ENCODE data around the gene AGRN.
"Not testable (repeated sequence)": the region's sequence is repeated elsewhere in the genome, so short reads cannot be mapped to it uniquely, and the experiment has no call there.

The AGRN gene

DNA sequence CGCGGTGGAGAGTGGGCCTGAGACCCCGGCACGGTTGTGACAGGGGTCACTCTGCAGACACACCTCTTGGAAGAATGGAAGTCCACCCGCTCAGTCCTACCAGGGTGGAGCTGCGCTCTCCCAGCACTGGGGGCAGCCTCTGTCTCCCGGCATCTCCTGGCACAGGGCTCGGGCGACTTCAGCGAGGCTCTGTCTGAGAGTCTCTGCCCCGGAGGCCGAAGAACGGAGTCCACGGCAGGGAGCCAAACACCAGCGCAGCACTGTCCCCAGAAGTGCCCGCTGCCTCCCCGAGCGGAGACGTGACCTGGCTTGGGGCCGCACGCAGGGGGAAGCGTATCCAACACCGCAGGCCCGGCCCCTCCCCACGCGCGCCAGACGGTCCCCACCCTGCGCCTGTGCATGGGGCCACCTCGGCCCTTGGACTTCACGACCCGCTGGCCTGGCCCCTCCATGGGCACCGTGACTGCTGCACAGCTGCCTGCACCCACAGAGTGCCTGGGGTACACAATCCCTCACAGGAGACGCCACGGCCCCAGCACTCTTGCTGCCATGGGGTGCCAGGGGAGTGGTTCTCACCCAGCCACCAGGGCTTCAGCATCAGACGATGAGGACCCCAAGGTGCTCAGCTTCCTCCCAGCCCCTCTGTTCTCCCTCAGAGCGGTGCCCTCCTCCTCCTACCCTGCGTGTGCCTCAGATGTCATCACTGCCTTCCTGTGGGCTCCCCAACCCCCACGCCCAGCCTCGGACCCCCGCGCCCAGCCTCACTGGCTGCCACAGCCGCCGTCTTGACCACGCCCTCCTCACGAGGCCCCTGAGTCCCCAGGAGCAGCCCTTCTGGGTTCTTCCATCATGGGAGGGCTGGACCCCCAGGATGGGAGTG is 69.1 kb downstream of the AGRN start:
- H3K36me3 ChIP-seq (ENCODE audit: insufficient read depth, low read length) = no peaks in the 10 kb centered on the region
- H3K9ac ChIP-seq (ENCODE audit: low read depth, low read length) = no peak overlapping the region

DNA sequence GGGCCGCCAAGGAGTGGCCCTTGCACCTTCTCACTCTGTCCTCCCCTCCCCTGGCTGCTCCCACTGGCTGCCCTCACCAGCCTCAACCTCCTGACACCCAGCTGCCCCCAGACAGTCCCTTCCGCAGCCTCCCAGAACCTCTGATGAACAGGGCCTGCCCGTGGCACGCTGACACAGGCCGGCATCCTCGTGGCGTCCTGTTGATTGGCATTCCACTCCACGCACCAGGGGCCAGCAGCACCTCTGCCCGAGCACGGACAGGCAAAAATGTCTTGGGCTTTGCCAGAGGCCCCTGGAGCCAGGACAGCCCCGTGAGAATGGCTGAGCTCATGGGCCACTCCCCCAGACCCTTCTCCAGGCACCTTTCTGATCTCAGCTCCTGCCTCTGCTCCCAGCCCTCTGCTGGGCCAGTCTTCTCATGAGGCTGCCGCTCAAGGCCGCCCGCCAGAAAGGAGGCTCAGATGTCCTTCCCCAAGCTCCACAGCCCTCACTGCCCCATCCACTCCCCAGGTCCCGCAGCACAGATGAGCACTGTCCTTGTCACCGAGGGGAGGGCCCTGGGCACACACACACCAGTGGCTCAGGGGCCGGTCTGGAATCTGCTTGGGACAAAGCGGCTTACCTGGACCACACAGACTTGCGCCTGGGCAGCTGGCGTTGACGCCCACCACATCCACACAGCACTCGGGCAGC is 70.0 kb downstream of the AGRN start:
- Histone ChIP-seq H3K4me1 (ENCODE audit: insufficient read depth, low read length) (no peaks in the 10 kb centered on the region), H3K9ac (ENCODE audit: low read depth, low read length) (no peak overlapping the region), H3K9me3 (ENCODE audit: control insufficient read depth, insufficient read depth, low read length) (no peaks in the 10 kb centered on the region; the same call in 1 of the 2 replicates), H3K36me3 (ENCODE audit: insufficient read depth, low read length) (no peaks in the 10 kb centered on the region)

More for the DNA sequence above, 69.1 kb downstream of the AGRN start:
- no peaks in the 10 kb centered on the region for H3K4me1 ChIP-seq (ENCODE audit: insufficient read depth, low read length)
- H3K9me3 ChIP-seq (ENCODE audit: control insufficient read depth, insufficient read depth, low read length) = no peaks in the 10 kb centered on the region

DNA sequence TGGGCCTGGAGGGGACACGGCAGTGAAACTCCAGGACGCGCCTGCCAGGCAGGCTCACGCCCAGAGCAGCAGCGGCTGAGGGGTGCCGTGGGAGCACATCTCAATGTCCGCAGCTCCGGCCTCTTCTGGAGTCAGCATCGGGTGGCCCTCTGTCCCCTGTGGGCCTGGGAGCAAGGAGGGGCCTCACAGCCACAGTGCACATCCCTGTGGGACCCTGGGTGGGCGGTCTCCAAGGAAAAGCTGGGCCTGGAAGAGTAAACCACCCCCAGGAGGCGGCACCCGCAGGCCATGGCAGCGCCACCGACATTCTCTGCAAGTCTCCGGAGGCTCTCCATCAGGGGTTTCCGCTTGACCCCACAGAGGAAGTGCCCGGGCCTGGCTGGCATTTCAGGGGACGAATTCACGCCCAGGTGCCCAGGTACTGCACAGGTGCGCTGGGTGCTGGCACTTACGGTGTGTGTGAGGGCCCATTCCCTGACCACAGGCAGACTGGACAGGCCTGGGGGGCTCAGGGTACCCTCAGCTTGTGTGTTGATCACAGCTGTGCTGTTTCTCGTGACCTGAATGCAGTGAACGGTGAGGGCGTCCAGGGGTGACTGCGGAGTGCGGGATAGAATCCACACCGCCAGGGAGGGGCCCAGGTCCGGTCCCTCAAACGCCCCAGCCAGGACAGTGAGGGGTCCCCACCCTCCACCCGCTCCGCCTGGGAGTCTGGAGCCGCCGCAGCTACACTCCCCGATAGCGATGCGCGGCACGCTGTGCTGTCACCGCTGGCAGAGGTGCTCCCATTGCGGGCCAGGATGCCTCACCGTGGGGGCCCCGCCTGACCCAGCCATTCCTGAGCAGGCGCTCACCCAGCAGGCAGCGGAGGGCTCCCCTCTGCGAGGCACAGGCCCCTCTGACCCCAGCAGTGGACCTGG is 70.8 kb downstream of the AGRN start:
- Histone ChIP-seq H3K36me3 (ENCODE audit: insufficient read depth, low read length) (no peaks in the 10 kb centered on the region), H3K9ac (ENCODE audit: low read depth, low read length) (no peak overlapping the region), H3K4me1 (ENCODE audit: insufficient read depth, low read length) (no peaks in the 10 kb centered on the region), H3K9me3 (ENCODE audit: control insufficient read depth, insufficient read depth, low read length) (no peaks in the 10 kb centered on the region; the same call in 1 of the 2 replicates)

DNA sequence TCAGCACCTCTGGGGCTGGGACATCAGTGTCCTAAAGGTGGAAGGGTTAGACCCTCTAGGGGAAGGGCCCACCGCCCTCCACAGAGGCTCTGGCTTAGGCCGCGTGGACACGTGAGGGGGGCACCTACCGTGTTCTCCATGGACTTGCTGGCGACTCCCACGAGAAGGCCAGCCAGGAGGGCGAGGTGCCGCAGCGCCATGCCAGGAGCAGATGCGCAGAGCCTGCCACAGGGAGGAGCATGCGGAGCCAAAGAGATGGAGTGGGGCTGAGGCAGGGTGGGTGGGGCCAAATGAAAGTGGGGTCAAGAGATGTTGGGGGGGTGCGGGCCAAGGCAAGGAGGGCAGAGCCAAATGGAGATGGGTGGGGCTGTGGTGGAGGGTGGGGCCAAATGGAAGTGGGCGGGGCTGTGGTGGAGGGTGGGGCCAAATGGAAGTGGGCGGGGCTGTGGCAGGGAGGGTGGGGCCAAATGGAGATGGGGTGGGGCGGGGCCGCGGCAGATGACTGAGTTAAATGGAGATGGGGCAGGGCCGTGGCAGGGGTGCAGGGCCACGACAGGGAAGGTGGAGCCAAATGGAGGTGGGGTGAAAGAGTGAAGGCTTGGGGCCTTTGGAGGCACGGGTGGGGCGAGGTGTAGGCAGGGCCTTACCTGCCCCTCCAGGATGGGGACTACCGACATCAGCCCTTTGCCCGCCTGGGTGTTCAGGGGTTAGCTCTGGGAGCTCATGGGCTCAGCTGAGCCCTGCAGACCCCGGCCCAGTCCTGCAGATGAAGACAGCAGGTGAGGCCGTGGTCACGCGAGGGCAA is 71.6 kb downstream of the AGRN start:
- Histone ChIP-seq H3K36me3 (ENCODE audit: insufficient read depth, low read length) (no peaks in the 10 kb centered on the region), H3K4me1 (ENCODE audit: insufficient read depth, low read length) (no peaks in the 10 kb centered on the region), H3K9me3 (ENCODE audit: control insufficient read depth, insufficient read depth, low read length) (no peaks in the 10 kb centered on the region; the same call in 1 of the 2 replicates), H3K9ac (ENCODE audit: low read depth, low read length) (no peak overlapping the region)

DNA sequence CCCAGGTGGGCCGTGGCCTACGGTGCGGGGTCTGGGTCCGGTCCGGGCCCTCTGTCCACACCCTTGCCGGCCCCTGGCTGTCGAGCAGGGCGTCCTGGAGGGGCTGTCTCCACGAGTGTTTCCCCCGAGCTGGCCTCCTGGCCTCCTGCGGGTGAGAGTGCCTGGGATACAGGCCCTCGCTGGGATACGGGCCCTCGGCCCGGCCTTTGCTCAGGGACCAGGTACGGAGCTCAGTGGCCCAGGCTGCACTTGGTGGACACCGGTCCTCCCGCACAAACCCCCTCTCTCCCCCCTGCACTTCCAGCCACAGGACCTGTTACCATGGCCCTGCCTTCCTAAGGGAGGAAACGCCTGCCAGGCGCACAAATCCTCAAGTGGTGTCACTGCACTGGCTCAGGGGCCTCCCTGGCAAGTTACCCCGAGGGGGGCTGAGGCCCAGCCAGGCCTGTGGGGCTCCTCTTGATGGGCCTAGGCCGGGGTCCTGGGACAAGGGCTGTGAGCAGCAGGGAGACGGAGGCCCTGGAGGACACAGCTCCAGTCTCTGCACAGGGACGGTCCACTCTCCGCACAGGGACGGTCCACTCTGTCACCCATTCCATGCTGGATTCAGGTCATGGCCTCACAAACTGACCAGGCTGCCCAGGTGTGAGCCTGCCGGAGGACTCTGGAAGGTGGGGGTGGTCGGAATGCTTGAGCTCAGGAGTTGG is 72.4 kb downstream of the AGRN start:
- H3K9ac ChIP-seq (ENCODE audit: low read depth, low read length) = no peak overlapping the region
- no peaks in the 10 kb centered on the region for H3K4me1 ChIP-seq (ENCODE audit: insufficient read depth, low read length)

DNA sequence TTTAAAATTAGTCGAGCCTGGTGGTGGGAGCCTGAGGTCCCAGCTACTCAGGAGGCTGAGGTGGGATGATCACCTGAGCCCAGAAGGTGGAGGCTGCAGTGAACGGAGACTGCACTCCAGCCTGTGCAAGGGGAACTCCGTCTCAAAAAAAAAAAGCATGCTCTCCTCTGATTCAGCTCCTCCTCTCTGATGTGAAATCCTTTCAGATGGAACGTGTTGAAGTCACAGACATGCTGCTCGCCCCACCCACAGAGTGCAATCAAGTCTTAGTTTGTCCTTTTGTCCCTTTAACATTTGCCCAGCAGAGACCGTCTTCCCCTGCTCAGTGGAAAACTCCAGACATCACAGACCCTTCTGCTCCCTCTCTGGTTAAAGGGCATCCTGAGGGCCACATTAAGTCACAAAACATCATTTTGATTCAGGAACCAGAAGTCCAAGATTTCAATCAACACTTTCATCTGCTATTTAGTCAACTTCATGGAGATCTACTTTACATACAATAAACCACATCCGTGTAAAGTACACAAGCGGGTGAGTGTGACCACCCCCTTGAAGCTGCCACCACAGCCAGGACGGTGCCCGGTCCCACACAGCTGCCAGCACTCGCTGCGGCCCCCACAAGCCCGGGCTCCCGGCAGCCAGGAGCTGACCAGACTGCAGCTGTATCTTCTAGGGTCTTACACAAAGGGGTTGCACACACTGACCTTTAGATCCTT is 73.1 kb downstream of the AGRN start:
- H3K4me1 ChIP-seq (ENCODE audit: insufficient read depth, low read length) = no peaks in the 10 kb centered on the region
- no peaks in the 10 kb centered on the region; the same call in 1 of the 2 replicates for H3K9me3 ChIP-seq (ENCODE audit: control insufficient read depth, insufficient read depth, low read length)
- no peak overlapping the region for H3K9ac ChIP-seq (ENCODE audit: low read depth, low read length)
- no peaks in the 10 kb centered on the region for H3K36me3 ChIP-seq (ENCODE audit: insufficient read depth, low read length)

More for the DNA sequence above, 72.4 kb downstream of the AGRN start:
- Histone ChIP-seq H3K9me3 (ENCODE audit: control insufficient read depth, insufficient read depth, low read length) (no peaks in the 10 kb centered on the region; the same call in 1 of the 2 replicates), H3K36me3 (ENCODE audit: insufficient read depth, low read length) (no peaks in the 10 kb centered on the region)

DNA sequence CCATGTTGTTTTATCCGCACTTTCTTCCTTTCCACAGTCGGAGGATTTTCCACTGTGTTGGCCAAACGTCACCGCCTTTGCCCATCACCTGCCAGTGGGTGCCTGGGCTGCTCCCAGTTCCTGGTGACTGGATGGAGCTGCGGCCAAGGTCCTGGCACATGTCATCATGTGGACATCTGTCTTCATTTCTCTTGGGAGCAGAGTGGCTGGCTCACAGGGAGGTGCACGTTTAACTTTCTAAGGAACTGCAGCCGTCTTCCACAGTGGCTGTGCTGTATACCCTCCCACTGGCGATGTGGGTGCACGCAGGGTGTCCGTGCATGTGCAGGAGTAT is 73.7 kb downstream of the AGRN start:
- no peak overlapping the region for H3K9ac ChIP-seq (ENCODE audit: low read depth, low read length)
- H3K36me3 ChIP-seq (ENCODE audit: insufficient read depth, low read length) = no peaks in the 10 kb centered on the region
- no peaks in the 10 kb centered on the region for H3K4me1 ChIP-seq (ENCODE audit: insufficient read depth, low read length)
- H3K9me3 ChIP-seq (ENCODE audit: control insufficient read depth, insufficient read depth, low read length) = no peaks in the 10 kb centered on the region; the same call in 1 of the 2 replicates

DNA sequence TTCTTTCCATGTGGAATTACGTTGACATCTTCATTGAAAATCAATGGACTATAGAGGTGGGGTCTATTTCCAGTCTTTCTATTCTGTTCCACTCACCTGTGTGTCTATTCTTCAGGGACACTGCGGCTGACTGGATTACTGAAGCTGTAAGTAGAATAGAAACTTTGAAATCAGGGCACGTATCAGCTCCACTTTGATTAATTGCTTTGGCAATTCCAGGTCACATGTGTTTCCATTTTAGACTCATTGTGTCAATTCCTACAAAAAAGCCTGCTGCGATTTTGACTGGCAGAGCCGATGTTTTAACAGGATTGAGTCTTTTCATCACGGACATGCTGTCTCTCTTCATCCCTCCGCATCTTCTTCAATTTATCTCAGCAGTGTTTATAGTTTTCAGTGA is 75.1 kb downstream of the AGRN start:
- no peaks in the 10 kb centered on the region for H3K4me1 ChIP-seq (ENCODE audit: insufficient read depth, low read length)
- no peaks in the 10 kb centered on the region for H3K36me3 ChIP-seq (ENCODE audit: insufficient read depth, low read length)
- H3K9me3 ChIP-seq (ENCODE audit: control insufficient read depth, insufficient read depth, low read length) = no peaks in the 10 kb centered on the region; the same call in 1 of the 2 replicates
- no peak overlapping the region for H3K9ac ChIP-seq (ENCODE audit: low read depth, low read length)

DNA sequence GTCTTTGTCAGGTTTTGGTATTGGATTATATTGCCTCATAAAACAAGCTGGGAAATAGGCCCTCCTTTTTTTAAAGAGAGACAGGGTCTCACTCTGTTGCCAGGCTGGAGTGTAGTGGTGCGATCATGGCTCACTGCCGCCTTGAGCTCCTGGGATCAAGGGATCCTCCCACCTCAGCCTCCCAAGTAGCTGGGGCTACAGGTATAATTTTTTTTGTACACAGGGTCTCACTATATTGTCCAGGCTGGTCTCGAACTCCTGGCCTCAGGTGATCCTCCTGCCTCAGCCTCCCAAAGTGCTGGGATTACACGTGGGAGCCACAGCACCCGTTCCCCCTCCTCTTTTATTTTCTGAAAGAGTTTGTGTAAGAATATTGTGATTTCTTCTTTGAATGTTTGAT is 76.2 kb downstream of the AGRN start:
- not testable (repeated sequence) for H3K9me3 ChIP-seq (ENCODE audit: control insufficient read depth, insufficient read depth, low read length); H3K9ac ChIP-seq (ENCODE audit: low read depth, low read length); H3K4me1 ChIP-seq (ENCODE audit: insufficient read depth, low read length); H3K36me3 ChIP-seq (ENCODE audit: insufficient read depth, low read length)

DNA sequence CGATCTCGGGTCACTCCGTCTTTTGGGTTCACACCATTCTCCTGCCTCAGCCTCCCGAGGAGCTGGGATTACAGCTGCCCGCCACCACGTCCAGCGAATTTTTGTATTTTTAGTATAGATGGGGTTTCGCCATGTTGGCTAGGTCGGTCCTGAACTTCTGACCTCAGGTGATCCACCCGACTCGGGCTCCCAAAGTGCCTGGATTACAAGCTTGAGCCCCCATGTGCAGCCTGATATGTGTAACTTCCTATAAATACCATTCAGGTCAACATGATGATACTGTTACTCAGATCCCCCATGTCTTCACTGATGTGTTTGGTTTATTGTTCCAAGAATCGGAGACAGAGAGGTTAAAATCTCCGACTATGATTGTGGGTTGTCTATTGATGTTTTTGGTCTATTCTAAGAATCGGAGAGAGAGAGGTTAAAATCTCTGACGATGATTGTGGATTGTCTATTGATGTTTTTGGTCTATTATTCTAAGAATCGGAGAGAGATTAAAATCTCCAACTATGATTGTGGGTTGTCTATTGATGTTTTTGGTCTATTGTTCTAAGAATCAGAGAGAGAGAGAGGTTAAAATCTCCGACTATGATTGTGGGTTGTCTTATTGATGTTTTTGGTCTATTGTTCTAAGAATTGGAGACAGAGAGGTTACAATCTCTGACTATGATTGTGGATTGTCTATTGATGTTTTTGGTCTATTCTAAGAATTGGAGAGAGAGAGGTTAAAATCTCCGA is 78.9 kb downstream of the AGRN start:
- H3K9me3 ChIP-seq (ENCODE audit: control insufficient read depth, insufficient read depth, low read length) = no peaks in the 10 kb centered on the region; the same call in 1 of the 2 replicates
- no peaks in the 10 kb centered on the region for H3K36me3 ChIP-seq (ENCODE audit: insufficient read depth, low read length)
- H3K9ac ChIP-seq (ENCODE audit: low read depth, low read length) = no peak overlapping the region
- no peaks in the 10 kb centered on the region for H3K4me1 ChIP-seq (ENCODE audit: insufficient read depth, low read length)

DNA sequence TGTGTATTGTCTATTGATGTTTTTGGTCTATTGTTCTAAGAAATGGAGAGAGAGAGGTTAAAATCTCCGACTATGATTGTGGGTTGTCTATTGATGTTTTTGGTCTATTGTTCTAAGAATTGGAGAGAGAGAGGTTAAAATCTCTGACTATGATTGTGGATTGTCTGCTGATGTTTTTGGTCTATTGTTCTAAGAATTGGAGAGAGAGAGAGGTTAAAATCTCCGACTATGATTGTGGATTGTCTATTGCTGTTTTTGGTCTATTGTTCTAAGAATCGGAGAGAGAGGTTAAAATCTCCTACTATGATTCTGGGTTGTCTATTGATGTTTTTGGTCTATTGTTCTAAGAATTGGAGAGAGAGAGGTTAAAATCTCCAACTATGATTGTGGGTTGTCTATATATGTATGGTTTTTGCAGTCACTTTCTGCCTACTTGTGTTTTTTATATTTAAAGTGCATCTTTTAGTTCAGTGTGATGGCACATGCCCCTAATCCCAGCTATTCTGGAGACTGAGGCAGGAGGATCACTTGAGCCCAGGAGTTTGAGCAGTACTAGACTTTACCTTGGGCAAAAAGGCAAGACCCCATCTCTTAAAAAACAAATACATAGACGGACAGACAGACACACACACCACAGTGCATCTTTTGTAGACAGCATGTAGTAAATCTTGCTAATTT is 79.7 kb downstream of the AGRN start:
- H3K4me1 ChIP-seq (ENCODE audit: insufficient read depth, low read length) = no peaks in the 10 kb centered on the region
- H3K9ac ChIP-seq (ENCODE audit: low read depth, low read length) = no peak overlapping the region
- H3K36me3 ChIP-seq (ENCODE audit: insufficient read depth, low read length) = no peaks in the 10 kb centered on the region
- H3K9me3 ChIP-seq (ENCODE audit: control insufficient read depth, insufficient read depth, low read length) = no peaks in the 10 kb centered on the region; the same call in 1 of the 2 replicates

DNA sequence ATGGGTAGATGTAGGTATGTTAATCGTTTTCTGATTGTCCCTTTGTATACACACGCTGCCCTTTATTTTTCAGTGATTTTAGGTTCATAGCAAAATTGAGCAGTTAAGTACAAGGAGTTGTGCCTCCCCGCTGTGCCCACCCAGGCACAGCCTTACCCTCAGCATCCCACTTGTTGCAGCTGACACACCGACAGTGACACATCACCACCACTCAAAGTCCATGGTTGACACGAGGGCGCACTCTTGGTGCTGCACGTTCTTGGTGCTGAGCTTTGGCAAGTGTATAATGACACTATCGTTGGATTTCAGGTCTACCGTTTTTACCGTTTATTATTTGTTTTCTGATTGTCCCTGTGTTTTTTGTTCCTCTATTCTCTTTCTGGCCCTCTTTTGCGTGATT is 80.4 kb downstream of the AGRN start:
- H3K9ac ChIP-seq (ENCODE audit: low read depth, low read length) = no peak overlapping the region
- no peaks in the 10 kb centered on the region for H3K4me1 ChIP-seq (ENCODE audit: insufficient read depth, low read length)
- H3K9me3 ChIP-seq (ENCODE audit: control insufficient read depth, insufficient read depth, low read length) = no peaks in the 10 kb centered on the region; the same call in 1 of the 2 replicates
- H3K36me3 ChIP-seq (ENCODE audit: insufficient read depth, low read length) = no peaks in the 10 kb centered on the region
